MM.1S (cell line): Measurements from ENCODE around the gene ORAI1.

Source experiments
- DNase-seq: peaks from one replicate; pipeline ENCODE4 v3.0.0-alpha.2; 2015
- H2AFZ ChIP-seq: fragments of 300-600 bp; sonication (generic); 2 replicates; pipeline ENCODE4 v1.6.0; 2016; ENCODE audit warnings: antibody characterized with exemption, low read length
- H3F3A ChIP-seq: fragments of 300-600 bp; sonication (generic); 2 replicates; pipeline ENCODE4 v1.6.1; 2016; ENCODE audit warnings: mild to moderate bottlenecking, antibody characterized with exemption, low read length, moderate library complexity, mixed read lengths; ENCODE audit not compliant: insufficient read depth
- H3K27ac ChIP-seq: fragments of 300-600 bp; sonication (generic); 2 replicates; pipeline ENCODE4 v1.5.1; 2016; ENCODE audit warnings: mild to moderate bottlenecking, low read length
- H3K27me3 ChIP-seq: fragments of 300-600 bp; sonication (generic); replicated peaks from 2 replicates; pipeline ENCODE4 v1.6.0; 2016; ENCODE audit warnings: low read length; ENCODE audit not compliant: insufficient read depth
- H3K36me3 ChIP-seq: fragments of 300-600 bp; sonication (generic); replicated peaks from 2 replicates; pipeline ENCODE4 v1.6.1; 2016; ENCODE audit warnings: mild to moderate bottlenecking, low read length, mixed read lengths; ENCODE audit not compliant: insufficient read depth
- H3K4me1 ChIP-seq: fragments of 300-600 bp; sonication (generic); 2 replicates; pipeline ENCODE4 v1.6.1; 2016; ENCODE audit warnings: low read length, mixed read lengths
- H3K4me2 ChIP-seq: fragments of 300-600 bp; sonication (generic); 2 replicates; pipeline ENCODE4 v1.6.0; 2016; ENCODE audit warnings: low read depth, low read length
- H3K4me3 ChIP-seq: fragments of 300-600 bp; sonication (generic); 2 replicates; pipeline ENCODE4 v1.5.1; 2016; ENCODE audit warnings: low read length, mixed read lengths
- H3K79me2 ChIP-seq: fragments of 300-600 bp; sonication (generic); 2 replicates; pipeline ENCODE4 v1.6.1; 2016; ENCODE audit warnings: mixed run types, low read length, mixed read lengths
- H3K9ac ChIP-seq: fragments of 300-600 bp; sonication (generic); 2 replicates; pipeline ENCODE4 v1.6.1; 2016; ENCODE audit warnings: low read length, mixed read lengths
- H3K9me2 ChIP-seq: fragments of 300-600 bp; sonication (generic); replicated peaks from 2 replicates; pipeline ENCODE4 v1.6.1; 2016; ENCODE audit warnings: mild to moderate bottlenecking, low read length, mixed read lengths; ENCODE audit not compliant: insufficient read depth
- H3K9me3 ChIP-seq: fragments of 300-600 bp; sonication (generic); replicated peaks from 2 replicates; pipeline ENCODE4 v1.6.1; 2016; ENCODE audit warnings: mild to moderate bottlenecking, low read length, mixed read lengths; ENCODE audit not compliant: insufficient read depth
- H4K20me1 ChIP-seq: fragments of 300-600 bp; sonication (generic); 2 replicates; pipeline ENCODE4 v1.6.1; 2016; ENCODE audit warnings: mild to moderate bottlenecking, low read length, moderate library complexity, mixed read lengths; ENCODE audit not compliant: insufficient read depth
- EZH2 ChIP-seq: fragments of 300-600 bp; sonication (generic); optimal IDR thresholded peaks from 2 replicates; pipeline ENCODE3; 2017; ENCODE audit warnings: low read depth, mild to moderate bottlenecking, antibody characterized with exemption, low read length, mixed read lengths
- EZH2phosphoT487 ChIP-seq: fragments of 300-600 bp; sonication (generic); IDR thresholded peaks from 2 replicates; pipeline ENCODE4 v1.6.1; 2018; ENCODE audit warnings: antibody characterized with exemption, low read length
- TF ChIP-seq, protein P1 (sequence below): fragments of 300-600 bp; sonication (generic); IDR thresholded peaks from 2 replicates; pipeline ENCODE4 v1.5.1; 2016; ENCODE audit warnings: antibody characterized with exemption, low read length, mixed read lengths

The ORAI1 gene

DNA sequence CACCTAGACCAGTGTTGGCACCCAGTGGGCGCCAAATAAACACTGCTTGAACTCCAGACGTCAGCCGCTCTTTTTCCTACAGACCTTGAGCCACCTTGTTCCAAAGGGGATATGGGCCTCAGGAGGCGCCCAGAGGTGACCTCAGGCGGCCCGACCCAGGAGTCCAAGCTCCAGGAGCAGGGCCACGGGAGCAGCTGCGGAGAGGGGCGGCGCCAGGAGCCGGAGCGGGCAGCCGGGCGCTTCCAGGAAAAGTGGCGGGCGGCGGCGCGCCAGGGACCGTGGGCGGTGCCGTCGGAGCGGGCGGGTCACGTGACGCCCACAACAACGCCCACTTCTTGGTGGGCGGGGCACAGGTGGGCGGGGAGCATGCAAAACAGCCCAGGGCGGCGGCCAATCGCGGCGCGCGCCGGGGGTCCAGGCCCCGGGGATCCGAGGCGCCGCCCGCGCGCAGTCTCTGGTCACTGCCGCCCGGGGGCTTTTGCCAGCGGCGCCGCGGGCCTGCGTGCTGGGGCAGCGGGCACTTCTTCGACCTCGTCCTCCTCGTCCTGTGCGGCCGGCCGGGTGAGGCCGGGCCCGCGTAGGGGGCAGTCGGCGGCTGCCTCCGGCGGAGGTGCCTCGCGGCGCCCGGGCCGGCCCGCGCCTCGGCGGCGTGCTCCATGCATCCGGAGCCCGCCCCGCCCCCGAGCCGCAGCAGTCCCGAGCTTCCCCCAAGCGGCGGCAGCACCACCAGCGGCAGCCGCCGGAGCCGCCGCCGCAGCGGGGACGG, at the start of gene ORAI1:
ORAI1 (plus strand) TSS at position 444 of the 766 bp plus-strand sequence.
- H3K27me3 ChIP-seq = no peaks in the 10 kb centered on the region
- peak within 1 kb of the TSS; percentile 62 for H3K4me3 ChIP-seq
- H3K79me2 ChIP-seq = peaks cover 12% of the 10 kb centered on the region
- H3K36me3 ChIP-seq = no peaks in the 10 kb centered on the region
- TF ChIP-seq EZH2 (no peak), EZH2phosphoT487 (no peak)
- TF ChIP-seq, protein P1, sequence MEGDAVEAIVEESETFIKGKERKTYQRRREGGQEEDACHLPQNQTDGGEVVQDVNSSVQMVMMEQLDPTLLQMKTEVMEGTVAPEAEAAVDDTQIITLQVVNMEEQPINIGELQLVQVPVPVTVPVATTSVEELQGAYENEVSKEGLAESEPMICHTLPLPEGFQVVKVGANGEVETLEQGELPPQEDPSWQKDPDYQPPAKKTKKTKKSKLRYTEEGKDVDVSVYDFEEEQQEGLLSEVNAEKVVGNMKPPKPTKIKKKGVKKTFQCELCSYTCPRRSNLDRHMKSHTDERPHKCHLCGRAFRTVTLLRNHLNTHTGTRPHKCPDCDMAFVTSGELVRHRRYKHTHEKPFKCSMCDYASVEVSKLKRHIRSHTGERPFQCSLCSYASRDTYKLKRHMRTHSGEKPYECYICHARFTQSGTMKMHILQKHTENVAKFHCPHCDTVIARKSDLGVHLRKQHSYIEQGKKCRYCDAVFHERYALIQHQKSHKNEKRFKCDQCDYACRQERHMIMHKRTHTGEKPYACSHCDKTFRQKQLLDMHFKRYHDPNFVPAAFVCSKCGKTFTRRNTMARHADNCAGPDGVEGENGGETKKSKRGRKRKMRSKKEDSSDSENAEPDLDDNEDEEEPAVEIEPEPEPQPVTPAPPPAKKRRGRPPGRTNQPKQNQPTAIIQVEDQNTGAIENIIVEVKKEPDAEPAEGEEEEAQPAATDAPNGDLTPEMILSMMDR = no peak
- H4K20me1 ChIP-seq = no peaks in the 10 kb centered on the region
- H3K9ac ChIP-seq = peak within 1 kb of the TSS; percentile 61
- DNase-seq = peak; percentile 83
- peak within 1 kb of the TSS; percentile 41; the same call in 1 of the 2 replicates for H3K27ac ChIP-seq
- peak within 1 kb of the TSS; percentile 85 for H2AFZ ChIP-seq
- H3K4me1 ChIP-seq = peaks cover 6% of the 10 kb centered on the region; the same call in 1 of the 2 replicates
- no peaks in the 10 kb centered on the region for H3K9me3 ChIP-seq
- no peaks in the 10 kb centered on the region; the same call in 1 of the 2 replicates for H3F3A ChIP-seq
- no peaks in the 10 kb centered on the region for H3K9me2 ChIP-seq
- peak within 1 kb of the TSS; percentile 69; the same call in 1 of the 2 replicates for H3K4me2 ChIP-seq

DNA sequence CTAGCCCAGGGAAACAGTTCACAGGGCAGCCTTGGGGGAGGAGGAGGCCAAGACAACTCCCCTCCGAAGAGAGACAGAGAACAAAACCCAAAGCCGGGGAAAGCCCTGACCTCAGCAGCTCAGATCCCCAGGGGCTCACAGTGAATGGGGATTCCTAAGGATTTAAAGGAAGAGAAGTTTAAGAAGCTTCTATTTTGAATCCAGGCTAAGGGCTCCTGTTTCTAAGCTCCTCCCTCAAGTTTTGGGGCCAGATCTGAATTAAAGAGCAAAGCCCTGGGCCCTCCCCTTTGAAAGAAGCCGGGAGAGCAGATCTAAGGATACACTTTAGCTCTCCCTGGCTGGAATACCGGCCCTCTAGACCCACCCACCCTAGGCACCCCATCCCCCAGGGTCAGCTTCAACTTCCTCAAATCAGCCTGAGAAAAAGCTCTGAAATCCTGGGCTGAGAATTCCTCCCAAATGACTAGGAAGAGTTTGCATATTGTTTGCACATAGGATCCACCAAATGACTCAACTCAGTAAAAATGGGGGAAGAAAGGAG, 49.4 kb upstream of the ORAI1 start:
- no peaks in the 10 kb centered on the region for H3K9me3 ChIP-seq
- no peak overlapping the region for H3K4me2 ChIP-seq
- H3K79me2 ChIP-seq = no peaks in the 10 kb centered on the region
- DNase-seq = no peak
- H2AFZ ChIP-seq = no peak overlapping the region
- no peak overlapping the region for H3K4me3 ChIP-seq
- H3K27ac ChIP-seq = no peak overlapping the region
- H4K20me1 ChIP-seq = no peaks in the 10 kb centered on the region
- H3K9me2 ChIP-seq = no peaks in the 10 kb centered on the region
- no peaks in the 10 kb centered on the region for H3F3A ChIP-seq
- no peaks in the 10 kb centered on the region for H3K36me3 ChIP-seq
- no peak overlapping the region for H3K9ac ChIP-seq
- no peaks in the 10 kb centered on the region for H3K27me3 ChIP-seq
- no peak for TF ChIP-seq EZH2
- no peak for TF ChIP-seq EZH2phosphoT487
- TF ChIP-seq, protein P1 = no peak
- H3K4me1 ChIP-seq = no peaks in the 10 kb centered on the region

DNA sequence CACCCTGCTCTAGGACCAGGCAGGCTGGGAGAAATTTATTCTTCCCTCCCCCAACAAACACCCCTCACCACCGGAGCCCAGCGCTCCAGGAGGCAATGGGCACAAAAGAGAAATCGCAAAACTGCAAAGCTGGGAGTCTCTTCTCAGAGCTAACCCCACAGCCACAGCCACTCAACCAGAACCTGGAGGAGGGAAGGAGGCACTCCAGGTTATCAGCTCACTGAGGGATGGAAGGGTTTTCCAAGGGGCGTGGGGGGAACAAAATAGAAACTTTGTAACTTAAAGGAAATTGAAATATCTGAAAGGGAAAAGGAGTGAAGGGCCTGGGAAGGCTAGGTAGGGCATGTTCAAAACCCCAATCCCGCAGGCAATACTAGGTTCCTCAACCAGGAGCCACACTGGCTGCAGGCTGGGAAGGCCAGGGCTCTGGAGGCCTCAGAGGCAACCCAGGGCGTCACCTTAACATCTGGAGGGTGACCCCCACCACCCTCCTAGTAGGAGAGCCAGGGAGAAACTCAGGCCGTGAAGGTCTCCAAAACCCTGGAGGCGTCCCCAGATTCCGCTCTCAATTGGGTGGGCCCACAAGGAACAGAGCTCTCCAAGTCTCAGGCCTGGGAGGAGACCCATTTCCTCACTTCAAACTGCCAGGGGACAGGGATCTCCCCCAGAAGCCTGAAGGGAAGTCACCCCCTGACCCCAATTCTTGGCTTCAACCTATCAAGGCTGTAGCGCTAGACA, 48.7 kb upstream of the ORAI1 start:
- Histone ChIP-seq H3K79me2 (no peaks in the 10 kb centered on the region), H3K9me3 (no peaks in the 10 kb centered on the region), H3K9ac (no peak overlapping the region), H2AFZ (no peak overlapping the region), H3K27me3 (no peaks in the 10 kb centered on the region), H3K36me3 (no peaks in the 10 kb centered on the region), H4K20me1 (no peaks in the 10 kb centered on the region), H3K4me2 (no peak overlapping the region), H3F3A (no peaks in the 10 kb centered on the region), H3K4me3 (no peak overlapping the region), H3K4me1 (no peaks in the 10 kb centered on the region), H3K9me2 (no peaks in the 10 kb centered on the region), H3K27ac (no peak overlapping the region)
- TF ChIP-seq EZH2 = no peak
- no peak for TF ChIP-seq EZH2phosphoT487
- TF ChIP-seq, protein P1 = no peak
- DNase-seq = no peak
